ENCODE data around the gene CIRBP.

DNA sequence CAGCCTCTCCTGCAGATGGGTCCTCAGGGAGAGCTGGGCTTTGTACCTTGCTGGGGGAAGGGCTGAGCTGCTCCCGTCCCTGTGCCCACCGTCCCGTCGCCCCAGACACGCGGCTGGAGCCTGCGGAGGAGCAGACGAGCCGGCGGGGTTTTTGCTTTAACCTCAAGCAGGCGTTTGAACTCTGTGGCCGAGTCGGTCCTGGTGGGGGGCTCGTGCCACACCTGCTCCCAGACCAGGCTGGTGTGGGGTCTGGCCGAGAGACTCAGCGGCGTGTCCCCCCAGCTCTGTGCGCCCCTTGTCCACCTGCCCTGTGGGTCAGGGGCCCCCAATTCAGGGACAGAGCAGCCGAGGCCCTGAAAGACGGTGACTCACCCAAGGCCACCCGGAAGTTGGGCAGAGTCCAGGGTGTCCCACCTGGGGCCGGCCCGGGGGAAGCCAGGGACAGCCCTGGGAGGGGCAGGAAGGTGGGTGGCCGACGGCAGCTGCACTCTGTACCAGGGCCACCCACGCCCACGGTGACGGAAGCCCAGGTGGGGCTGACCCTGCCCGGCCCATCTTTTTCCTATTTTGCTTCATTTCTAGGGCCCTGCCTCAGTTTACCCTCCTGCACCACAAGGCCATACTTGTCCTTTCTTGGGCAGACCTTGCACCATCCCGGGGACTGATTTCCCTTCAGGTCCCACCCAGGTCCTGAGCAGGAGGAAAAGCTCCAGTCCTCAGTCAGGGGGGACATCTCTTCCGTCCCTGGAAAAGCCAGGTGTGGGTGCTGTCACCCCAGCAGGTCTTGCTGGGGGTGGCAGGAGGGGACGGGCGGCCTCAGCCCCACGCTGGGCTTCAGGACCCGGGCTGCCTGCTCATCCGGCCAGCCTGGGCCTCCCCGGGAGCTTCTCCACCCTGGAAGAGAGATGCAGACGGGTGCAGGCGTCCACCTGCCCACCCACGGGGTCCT is 21.8 kb downstream of the CIRBP start:
- TF ChIP-seq YY1 (IDR thresholded peaks at IDR 0.05; ENCODE audit: insufficient read depth, insufficient read length) = no peak
- no peak for TF ChIP-seq ZNF274 (IDR thresholded peaks at IDR 0.05; ENCODE audit: low read depth, low read length)
